Measurements from ENCODE around the gene HHAT.

DNA sequence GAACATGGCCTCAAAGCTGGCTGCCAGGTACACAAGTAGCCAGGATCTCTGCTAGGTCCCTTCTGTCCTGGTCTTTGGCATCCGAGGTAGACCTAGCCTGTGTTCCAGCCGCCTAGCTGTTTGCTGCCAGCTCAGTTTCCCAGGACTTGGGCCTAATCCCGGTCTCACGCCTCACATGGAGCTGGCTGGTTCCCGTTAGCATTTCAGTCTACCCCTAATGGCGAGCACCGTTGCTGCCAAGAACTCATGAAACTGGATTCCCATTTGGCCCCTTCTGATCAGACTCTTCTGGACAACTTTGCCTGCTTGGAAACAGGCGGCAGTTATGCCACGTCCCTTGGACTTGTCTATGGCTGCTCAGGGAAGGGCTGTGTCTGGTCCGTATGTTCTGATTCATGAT, 26.2 kb upstream of the HHAT start:
- no peak for TF ChIP-seq CTCF (conservative IDR thresholded peaks at IDR 0.05; ENCODE audit: low read depth, low read length)
- no peak for TF ChIP-seq MAZ (IDR thresholded peaks at IDR 0.05; ENCODE audit: borderline replicate concordance, low read depth, low read length)
- TF ChIP-seq MXI1 (IDR thresholded peaks at IDR 0.05; ENCODE audit: borderline replicate concordance, low read depth, low read length): no peak
